Nasal cavity respiratory epithelium epithelial cell of viscerocranial mucosa (primary cell): ENCODE measurements around the gene DRG2. TPM values are rescaled to one million over a fixed set of nuclear protein-coding genes. Genes with fewer than 3 reads are reported as not detected.

Experiments
- total RNA-seq: library from RNA; depleted of rRNA; stranded (reverse); fragments of >200 nt; gene quantifications from 2 replicates; pipeline ENCODE4 v1.2.3, GENCODE V29; 2014

Gene DRG2
- total RNA-seq = 21.2 and 30.5 TPM in 2 replicates

GRCh38 chr17:18087610-18088491 lies at the start of gene DRG2:
Gene DRG2 (plus strand): TSS chr17:18087948. CDS start chr17:18088024, 76 bp downstream.

GRCh38 chr17:18038861-18039534 lies 48.8 kb upstream of the DRG2 start, which contains the start of the genes ATPAF2 and GID4:
Gene ATPAF2 (minus strand): TSS chr17:18039168. CDS start chr17:18039013, 155 bp downstream.
Gene GID4 (plus strand): TSS chr17:18039408. CDS start chr17:18039465, 57 bp downstream.

GRCh38 chr17:18108401-18109312 lies 20.9 kb downstream of the DRG2 start, which contains the start of gene MYO15A:
Gene MYO15A (plus strand): TSS chr17:18108756. CDS start chr17:18118801, 10,045 bp downstream.

Other genes starting within 250 kb of the DRG2 start
- gene TOM1L2, start 115.5 kb upstream of the DRG2 start, total RNA-seq = 13.3 and 37.2 TPM in 2 replicates
- under 0.01 and 0.14 TPM in 2 replicates for gene DRC3, start 115.1 kb upstream of the DRG2 start, total RNA-seq
- 9.9 and 14.6 TPM in 2 replicates for gene ATPAF2, start 48.8 kb upstream of the DRG2 start, total RNA-seq
- 9.9 and 15.9 TPM in 2 replicates for gene GID4, start 48.5 kb upstream of the DRG2 start, total RNA-seq
- gene MYO15A, start 20.8 kb downstream of the DRG2 start, total RNA-seq = under 0.01 and 0.57 TPM in 2 replicates
- 123 and 127 TPM in 2 replicates for gene ALKBH5, start 95.9 kb downstream of the DRG2 start, total RNA-seq
- 16.1 and 31.9 TPM in 2 replicates for gene LLGL1, start 137.7 kb downstream of the DRG2 start, total RNA-seq
- gene FLII, start 170.8 kb downstream of the DRG2 start, total RNA-seq = 383 and 510 TPM in 2 replicates
- 13.8 and 16.1 TPM in 2 replicates for gene MIEF2, start 172.7 kb downstream of the DRG2 start, total RNA-seq
- 19.1 and 22.8 TPM in 2 replicates for gene TOP3A, start 227.0 kb downstream of the DRG2 start, total RNA-seq
- 19.5 and 37.1 TPM in 2 replicates for gene SMCR8, start 227.3 kb downstream of the DRG2 start, total RNA-seq